GM19043 (cell line): Measurements from ENCODE around the gene ZNF497.
"Not testable (repeated sequence)": the region's sequence is repeated elsewhere in the genome, so short reads cannot be mapped to it uniquely, and the experiment has no call there.

ENCODE experiments used
- ATAC-seq: cut with Tn5 transposase; IDR thresholded peaks from one replicate; pipeline ENCODE4 v1.9.1; 2021; ENCODE audit warnings: low read depth; ENCODE audit not compliant: unreplicated experiment

Gene ZNF497

DNA sequence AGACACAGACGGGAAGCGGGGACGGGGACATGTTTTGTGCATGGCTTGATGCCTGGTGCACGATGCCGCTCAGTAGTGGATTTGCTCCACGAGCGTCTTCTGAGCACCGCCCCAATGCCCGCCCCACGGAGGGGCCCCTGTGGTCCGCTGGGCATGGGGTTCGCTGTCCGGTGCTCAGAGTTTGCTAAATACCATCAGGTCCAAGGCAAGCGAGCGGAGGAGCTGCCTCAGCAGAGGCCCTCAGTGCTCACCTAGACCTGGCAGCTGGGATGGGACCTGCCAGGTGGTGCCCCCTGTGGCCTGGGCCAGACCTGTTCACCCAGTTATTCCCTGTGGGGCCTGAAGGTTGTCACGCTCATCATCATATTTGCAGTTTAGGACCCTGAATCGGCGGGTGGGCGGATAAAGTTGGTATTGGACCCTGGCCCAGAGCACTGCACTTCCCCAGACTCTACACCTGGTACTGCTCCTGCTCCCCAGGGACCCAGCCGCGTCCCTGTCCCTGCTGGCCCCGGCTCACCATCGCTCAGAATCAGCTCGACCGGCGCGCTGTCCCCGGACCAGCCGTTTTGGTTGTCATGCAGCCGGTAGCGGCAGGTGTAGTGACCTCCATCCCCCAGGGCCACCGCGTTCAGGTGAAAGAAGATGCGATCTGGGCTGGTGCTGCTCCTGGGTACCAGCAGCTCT is 11.5 kb downstream of the ZNF497 start:
- ATAC-seq: no peak

DNA sequence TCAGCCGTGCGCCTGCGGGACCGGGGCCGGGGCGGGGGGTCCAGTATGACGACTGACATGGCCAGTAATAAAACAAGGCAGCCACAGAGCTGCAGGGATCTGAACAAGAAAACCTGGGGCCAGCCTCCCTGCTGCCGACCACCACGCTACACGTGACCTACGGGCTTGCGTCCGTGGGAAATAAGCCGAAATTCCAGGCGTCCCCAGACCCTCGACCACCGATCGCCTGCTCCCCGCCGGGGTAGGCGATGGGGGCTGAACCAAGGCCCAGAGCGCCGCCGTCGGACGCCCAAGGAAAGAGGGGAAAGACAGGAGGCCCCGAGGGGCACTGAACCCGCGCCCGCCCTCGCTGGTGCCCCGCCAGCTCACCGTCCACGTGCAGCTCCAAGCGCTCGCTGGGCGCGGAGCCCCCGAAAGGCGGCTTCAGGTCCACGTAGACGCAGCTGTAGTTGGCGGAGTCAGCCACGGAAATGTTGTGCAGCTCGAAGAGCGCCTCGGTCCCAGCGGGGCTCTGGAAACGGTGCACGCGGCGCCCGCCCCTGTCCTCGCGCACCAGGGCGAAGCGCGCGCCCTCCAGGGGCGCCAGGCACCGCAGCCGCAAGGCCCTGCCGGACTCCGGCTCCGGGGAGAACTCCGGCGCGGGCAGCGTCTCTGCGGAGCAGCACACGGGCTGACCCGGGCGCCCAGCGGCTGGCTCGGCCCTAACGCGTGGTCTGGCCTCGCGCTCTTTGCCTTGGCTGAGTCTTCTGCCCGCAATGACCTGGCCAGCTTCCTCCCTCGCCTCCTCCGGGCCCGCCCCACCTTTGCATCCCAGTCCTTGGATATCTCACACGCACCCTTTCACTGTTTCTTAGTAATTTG is 12.3 kb downstream of the ZNF497 start:
- no peak for ATAC-seq

DNA sequence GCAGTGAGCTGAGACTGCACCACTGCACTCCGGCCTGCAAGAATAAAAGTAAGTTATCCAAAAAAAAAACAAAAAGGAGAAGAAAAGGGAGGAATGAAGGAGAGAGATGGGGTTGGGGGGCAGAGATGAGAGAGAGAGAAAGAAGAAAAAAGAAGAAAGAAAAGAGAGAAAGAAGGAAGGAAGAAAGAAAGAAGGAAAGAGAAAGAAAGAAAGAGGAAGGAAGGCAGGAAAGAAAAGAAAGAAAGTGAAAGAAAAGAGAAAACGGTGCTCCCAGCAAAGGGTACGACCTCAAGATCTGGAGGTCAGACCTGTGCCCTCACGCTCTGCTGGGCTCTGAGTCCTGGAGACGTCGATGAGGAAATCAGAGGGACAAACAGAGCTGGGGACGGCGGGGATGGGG is 13.0 kb downstream of the ZNF497 start:
- ATAC-seq: no peak

DNA sequence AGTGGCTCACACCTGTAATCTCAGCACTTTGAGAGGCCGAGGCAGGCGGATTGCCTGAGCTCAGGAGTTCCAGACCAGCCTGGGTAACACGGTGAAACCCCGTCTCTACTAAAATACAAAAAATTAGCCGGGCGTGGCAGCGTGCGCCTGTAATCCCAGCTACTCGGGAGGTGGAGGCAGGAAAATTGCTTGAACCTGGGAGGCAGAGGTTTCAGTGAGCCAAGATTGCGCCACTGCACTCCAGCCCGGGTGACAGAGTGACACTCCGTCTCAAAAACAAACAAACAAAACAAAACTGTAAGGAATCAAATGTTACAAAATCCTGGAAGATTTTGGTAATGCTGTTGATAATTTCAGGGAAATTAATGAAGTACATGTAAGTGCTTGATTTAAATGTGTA is 14.5 kb downstream of the ZNF497 start:
- ATAC-seq: not testable (repeated sequence)

DNA sequence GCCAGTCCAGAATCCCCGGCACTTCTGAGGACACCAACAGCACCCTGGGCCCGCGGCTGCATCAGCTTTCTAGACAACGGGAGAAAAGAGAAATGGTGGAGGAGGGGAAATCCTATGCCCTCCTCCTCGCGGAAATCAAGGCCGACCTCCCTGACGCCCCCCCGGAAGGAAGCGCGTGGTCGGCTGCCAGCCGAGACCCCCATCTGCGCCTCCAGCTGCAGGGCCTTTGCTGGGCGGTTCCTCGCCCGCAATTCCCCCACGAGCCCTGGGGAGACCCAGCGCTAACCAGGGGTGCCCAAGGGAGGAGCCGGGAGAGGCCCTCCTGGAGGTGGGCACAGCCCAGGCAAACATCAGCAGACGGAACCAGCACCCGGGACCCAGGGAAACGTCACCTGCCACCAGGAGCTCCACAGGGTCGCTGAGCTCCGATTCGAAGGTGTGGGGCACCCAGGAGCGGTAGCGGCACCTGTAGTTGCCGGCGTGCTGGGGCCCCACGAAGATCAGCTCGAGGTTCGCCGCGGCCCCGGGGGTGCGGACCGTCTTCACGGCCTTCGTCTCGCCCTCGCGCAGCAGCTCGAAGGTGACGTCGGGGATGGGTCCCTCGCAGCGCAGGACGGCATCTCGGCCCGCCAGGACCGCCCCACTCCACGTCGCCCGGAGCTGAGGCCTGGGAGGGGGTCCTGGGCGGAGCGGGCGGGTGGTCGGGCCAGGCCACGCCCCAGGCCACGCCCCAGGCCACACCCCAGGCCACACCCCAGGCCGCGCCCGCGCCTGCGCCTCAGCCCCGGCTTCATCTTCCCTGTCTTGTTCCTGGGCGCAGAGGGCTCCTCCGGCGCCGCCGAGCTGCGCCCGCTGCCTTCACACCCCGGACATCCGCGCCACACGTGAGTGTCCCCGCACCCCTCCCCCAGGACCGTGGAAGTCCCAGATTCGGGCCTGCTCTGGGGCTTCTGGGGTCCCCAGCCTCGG is 15.3 kb downstream of the ZNF497 start:
- peak; percentile 90 for ATAC-seq

DNA sequence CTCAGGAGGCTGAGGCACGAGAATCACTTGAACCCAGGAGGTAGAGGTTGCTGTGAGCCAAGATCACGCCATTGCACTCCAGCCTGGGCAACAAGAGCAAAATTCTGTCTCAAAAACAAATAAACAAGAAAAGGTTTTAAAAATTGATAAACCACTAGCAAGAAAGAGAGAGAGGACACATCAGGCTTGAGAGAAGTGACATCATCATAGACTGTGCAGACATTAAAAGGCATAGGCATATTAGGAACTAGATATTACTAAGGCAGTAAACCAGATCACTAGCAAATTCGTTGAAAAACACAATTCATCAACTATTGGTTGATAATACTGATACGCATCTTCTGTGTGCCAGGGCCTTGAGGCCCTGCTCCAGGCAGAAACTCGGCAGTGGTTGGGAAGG is 17.0 kb downstream of the ZNF497 start:
- ATAC-seq: no peak

DNA sequence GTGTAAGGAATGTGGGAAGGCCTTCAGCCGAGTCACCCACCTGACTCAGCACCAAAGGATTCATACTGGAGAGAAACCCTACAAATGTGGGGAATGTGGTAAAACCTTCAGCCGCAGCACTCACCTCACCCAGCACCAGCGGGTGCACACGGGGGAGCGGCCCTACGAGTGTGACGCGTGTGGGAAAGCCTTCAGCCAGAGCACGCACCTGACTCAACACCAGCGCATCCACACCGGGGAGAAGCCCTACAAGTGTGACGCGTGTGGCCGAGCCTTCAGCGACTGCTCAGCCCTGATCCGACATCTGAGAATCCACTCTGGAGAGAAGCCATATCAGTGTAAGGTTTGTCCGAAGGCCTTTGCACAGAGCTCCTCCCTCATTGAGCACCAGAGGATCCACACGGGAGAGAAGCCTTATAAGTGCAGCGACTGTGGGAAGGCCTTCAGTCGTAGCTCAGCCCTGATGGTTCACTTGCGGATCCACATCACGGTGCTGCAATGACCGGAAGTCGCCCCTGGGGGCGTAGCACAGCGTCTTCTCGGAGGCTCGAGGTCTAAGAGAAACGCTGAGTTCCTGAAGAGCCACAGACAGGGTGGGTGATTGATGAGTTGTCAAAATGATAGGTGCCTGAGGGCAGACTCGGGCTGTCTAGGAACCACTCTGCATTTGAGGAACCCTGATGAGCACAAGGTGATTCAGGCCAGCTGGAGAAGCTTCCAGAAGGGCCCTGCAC is 23.6 kb downstream of the ZNF497 start:
- ATAC-seq: no peak

DNA sequence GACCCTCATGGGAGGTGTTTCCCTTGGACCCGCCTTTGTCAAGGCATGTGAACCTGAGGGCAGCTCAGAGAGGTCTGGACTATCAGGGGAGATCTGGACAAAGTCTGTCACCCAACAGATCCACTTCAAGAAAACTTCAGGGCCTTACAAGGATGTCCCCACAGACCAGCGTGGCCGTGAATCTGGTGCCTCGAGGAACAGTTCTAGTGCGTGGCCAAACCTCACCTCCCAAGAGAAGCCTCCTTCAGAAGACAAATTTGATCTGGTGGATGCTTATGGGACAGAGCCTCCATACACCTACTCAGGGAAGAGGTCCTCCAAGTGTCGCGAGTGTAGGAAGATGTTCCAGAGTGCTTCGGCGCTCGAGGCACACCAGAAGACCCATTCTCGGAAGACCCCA is 24.2 kb downstream of the ZNF497 start:
- no peak for ATAC-seq

DNA sequence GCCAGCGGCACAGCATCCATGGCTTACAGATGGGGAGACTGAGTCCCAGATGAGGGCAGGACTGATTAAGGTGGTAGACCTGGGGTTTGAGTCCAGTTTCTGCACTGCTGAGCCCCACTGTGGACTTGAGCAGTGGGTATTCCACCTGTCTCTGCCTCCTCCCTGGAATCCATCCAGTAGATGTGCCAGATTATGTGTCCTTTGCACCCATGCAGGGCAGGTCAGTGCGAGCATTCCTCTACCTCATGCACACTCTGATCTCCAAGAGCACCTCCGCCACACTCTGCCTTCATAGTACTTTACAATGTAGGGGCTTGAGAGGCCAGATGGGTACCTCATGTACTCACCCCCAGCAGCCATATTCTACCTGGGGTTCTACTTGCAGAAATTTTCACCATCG is 25.7 kb downstream of the ZNF497 start:
- ATAC-seq: no peak

DNA sequence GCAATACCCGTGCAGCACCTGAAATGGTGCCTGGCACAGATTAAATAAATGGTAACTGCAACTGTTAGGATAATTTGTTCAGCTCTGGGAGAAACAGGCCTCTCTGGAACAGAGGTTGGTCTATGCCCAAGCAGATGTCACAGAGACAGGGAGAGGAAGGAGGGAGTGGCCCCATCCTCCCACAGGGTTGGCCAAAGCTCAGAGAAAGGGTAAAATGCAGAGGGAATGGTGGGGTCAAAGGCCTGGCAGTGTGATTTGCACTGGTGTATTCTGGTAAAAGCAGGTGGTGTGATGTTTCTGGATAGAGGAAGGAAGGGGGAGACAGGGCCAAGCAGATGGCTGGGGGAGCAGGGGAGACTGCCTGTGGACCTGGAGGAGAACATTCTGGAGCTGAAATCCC is 26.3 kb downstream of the ZNF497 start:
- ATAC-seq: no peak

DNA sequence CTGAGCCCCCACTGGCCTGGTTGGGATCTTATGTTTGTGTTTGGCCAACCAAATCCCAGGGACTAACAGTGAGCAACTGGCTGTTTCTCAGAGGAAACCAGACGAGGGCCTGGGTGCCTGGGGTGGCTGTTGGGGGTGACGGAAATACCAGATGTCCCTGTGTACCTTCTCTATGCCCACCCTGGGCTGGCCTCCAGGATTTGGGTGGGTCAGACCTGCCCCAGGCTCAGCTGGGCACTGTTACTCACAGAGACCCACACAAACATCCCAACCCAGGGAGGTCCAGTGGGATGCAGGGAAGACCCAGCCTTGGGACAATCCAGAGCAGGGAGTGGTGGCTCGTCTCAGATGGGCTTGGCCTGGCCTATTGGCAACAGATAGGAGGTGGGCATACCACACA is 26.9 kb downstream of the ZNF497 start:
- ATAC-seq: no peak

DNA sequence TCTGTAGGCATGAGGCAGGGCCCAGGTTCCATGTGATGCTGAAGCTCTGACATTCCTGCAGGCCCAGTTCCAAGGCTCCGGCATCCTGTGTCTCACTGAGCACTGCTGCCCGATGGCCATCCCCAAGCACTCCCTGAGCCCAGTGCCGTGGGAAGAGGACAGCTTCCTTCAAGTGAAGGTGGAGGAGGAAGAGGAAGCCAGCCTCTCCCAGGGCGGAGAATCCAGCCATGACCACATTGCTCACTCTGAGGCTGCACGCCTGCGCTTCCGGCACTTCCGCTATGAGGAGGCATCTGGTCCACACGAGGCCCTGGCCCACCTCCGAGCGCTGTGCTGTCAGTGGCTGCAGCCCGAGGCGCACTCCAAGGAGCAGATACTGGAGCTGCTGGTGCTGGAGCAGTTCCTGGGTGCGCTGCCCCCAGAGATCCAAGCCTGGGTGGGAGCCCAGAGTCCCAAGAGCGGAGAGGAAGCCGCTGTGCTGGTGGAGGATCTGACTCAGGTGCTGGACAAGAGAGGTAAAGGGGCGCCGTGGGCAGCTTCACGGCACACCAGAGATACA is 27.8 kb downstream of the ZNF497 start:
- no peak for ATAC-seq

DNA sequence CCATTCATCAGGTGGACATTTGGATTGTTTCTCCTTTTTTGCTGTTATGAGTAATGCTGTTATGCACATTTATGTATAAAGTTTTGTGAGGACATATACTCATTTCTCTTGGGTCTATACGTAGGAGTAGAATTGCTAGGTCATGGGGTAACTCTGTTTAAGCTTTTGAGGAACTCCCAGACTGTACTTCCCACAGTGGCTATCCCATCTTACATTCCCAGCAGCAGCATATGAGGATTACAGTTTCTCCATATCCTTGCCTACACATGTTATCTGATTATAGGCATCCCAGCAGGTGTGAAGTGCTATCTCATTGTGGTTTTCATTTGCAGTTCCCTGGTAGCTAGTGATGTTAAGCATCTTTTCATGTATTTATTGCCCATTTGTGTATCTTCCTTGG is 29.9 kb downstream of the ZNF497 start:
- ATAC-seq: no peak

DNA sequence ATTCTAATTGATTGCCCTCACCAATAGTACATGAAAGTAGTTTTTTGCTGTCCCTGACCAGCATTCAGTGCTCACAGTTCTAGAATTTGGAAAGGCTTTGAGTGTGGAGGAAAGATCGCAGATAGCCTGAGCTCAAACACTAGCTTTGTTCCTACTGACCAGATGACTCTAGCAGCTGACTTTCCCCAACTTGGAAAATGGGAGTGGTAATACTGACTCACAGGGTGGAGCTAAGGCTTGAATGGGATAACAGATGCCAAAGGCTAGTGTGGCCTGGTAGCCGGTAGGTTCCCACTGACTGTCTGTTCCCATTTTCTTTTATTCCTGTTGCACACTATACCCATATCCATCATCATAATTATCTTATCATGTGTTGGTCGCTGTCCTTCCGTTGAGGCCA is 32.1 kb downstream of the ZNF497 start:
- ATAC-seq: no peak

DNA sequence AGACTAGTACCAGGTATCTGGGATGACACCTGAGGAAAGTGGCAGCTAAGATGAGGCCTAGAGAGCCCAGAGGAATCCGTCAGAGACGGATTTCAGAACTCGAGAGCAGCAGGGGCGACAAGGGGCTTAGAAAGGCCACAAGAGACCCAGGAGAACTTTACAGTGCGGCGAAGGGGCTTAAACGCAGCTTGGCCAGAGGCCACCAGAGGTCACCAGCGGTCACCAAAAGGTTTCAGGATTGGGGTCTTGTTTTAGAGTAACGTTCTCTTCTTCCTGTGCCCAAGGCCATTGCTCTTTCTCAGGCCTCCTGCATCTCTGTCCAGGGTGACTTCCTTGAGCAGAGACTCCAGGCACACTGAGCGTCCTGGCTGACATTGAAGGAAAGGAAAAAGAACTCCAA is 33.6 kb downstream of the ZNF497 start:
- no peak for ATAC-seq

DNA sequence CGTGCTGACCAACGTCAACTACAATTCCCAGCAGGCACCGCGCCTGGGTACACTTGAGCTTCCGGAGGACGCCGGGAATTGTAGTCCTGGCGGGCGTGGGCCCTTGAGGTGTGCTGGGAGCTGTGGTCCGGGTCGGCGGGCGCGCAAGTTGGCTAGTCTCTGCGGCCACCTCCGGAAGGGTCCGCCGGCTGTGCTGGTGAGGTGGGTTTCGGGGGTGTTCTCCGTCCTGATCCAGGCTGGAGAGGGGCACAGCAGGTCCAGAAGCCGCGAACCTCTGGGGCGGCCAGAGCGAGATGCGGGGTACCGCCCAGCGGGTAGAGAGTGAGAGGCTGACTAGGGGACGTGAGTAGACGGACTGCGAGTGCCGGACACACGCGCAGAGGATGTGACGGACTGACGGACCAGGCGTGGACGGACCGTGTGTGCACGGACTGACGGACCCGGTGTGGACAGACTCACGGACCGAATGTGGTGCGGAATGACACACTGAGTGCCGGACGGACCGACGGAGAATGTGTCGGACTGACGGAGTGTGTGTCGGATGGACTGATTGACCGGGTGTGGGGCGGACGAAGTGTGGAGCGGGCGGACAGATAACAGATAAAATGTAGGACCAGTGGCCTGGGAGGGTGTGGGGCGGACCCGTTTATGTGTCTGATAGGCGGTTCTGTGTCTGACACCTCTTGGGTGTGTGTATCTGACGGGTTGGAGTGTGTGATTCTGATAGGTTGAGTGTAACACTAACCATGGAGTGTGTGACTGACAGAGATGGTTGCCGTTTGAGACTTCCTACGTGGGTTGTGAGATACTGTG is 35.4 kb downstream of the ZNF497 start, which contains the start of gene ZSCAN22:
Gene ZSCAN22 (plus strand): TSS at position 81 of the 813 bp plus-strand sequence. CDS start 7,809 bp downstream, outside the sequence.
- peak; percentile 76 for ATAC-seq

DNA sequence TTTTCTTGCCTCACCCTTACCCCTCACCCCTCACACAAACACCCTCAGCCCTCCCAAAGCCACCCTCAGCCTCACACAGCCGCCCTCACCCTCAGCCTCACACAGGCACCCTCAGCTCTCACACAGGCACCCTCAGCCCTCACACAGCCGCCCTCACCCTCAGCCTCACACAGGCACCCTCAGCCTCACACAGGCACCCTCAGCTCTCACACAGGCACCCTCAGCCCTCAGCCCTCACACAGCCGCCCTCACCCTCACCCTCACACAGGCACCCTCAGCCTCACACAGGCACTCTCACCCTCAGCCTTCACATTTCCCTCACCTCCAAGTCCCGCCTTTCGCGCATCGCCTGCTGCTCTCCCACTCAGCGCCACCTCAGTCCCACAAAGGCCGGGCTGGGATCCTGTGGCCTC is 36.0 kb downstream of the ZNF497 start:
- ATAC-seq: no peak

DNA sequence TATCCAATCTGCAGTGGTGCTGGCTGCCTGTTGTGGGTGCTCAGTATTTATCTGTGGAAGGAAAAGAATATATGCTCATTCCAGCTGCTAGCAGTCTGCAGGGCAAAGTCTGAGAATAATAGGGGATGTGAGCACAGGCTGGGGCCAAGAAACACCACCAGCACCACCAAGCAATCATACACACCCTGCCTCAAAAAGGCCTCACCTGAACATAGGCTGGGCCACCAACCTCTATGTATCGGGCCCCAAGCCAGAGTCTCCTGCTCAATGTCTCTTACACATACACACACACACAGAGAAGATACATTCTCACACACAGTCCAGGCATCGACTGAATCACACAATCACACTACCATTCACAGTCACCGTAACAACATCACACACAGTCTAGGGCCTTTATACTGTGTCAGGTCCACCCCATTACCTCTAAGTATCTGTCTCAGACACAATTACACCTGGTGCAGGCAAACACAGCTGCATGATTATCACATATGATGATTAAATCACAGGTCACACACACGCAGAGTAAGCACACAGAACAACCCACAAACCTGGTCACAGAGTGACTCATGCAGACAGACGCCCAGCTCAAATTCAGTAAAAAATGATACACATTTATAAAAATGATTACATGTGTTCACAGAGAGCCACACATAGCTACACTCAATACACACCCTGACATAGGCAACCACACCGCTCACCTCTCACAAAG is 37.1 kb downstream of the ZNF497 start:
- ATAC-seq: no peak
